ENCODE results near the gene UMOD.

DNA sequence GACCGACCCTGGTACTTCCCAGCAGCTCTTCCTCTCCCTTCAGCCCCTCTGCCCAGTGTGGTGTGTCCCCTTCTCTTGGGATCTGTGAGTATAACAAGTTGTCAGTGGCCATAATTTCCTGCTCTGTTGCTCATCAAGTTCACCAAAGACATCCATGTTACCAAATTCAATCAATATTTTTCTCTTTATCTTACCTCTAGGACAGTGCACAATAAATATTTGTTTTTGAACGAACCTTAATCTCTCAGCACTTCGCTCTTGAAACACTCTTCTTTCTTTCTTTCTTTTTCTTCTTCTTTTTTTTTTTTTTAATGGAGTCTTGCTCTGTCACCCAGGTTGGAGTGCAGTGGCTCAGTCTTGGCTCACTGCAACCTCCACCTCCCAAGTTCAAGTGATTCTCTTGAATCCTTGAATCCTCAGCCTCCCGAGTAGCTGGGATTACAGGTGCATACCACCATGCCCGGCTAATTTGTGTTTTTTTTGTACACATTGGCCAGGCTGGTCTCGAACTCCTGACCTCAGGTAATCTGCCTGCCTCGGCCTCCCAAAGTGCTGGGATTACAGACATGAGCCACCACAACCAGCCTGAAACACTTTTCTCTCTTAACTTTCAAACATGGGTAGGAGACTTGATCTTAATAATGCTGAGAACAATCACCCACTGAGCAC is 2.7 kb upstream of the UMOD start:
- TF ChIP-seq OSR1 (CRISPR knock-in tag; IDR thresholded peaks at IDR 0.05) (no peak), GLIS3 (CRISPR knock-in tag; IDR thresholded peaks at IDR 0.05) (no peak)
